Measurements from ENCODE around the gene SERPINB7. TPM values are rescaled to one million over a fixed set of nuclear protein-coding genes. Genes with fewer than 3 reads are reported as not detected.

Gene SERPINB7
- polyA plus RNA-seq, 4 donors, result 0.55 to 0.90 (median 0.65) TPM

DNA sequence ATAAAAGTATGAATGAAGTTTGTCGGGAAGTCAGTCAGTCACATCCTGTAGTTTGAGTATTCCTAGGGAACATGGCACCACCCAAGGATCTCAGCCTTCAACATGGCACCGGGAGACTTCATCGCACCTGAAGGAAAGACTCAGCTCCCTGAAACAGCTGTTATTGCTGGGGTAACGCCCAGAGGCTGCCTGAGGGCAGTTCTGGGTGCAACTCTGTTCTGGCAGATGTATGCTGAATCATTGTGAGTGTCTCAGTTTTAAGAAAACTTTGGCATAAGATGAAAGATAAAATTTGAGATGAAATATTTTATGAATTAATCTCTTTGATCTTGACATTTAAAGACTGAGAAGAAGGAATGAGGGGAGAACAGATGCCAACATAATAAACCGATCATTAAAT, 62.4 kb downstream of the SERPINB7 start:
- DNase-seq (ENCODE audit: low read depth in 4 of 4, low spot score in 3 of 4), result no peak

GRCh38 chr18:63843008-63843407, 67.8 kb downstream of the SERPINB7 start:
- DNase-seq (ENCODE audit: low read depth in 4 of 4, low spot score in 3 of 4), result no peak

- peak in 3 of 4 donors; percentile 7 to 18 (median 7) for DNase-seq (ENCODE audit: low read depth in 4 of 4, low spot score in 3 of 4)
Observed at GRCh38 chr18:63844254-63844653, 69.0 kb downstream of the SERPINB7 start.

DNA sequence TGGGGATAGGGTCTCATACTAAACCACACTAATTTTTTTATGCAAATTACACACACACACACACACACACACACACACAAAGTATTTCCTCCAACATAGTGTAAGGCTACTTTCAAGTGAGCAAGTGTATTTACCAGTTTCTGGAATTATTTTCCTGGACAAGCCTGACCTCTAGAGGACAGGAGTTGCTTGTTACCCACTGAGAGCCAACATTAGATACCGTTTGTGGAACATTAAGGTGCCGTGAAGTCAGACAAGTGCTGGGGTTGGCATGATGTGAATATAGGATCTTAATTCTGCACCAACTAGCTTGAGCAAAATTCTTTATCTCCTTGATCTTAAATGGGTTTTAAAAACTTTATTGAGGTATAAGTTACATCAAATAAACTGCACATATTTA, 72.9 kb downstream of the SERPINB7 start:
- peak in 3 of 4 donors; percentile 20 to 33 (median 33) for DNase-seq (ENCODE audit: low read depth in 4 of 4, low spot score in 3 of 4)

- no peak for DNase-seq (ENCODE audit: low read depth in 4 of 4, low spot score in 3 of 4)
Observed at GRCh38 chr18:63850020-63850419, 74.8 kb downstream of the SERPINB7 start.

DNA sequence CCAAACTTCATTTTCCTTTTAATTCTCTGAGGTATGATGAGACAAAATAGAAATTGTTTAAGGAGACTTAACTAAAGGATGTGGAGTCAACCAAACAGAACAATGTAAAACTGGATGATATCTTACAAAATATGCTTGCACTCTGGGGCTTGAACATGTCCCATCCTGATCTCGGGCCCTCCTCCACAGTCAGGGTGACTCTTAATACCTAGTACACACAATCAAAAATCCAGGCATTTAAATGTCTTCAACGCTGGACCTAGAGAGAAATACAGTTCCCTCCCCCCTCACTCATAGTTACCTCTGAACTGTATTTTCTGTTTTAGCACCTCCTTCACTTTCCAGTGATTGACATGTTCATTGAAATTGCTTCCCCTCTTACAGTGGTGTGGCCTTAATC, 75.4 kb downstream of the SERPINB7 start:
- no peak for DNase-seq (ENCODE audit: low read depth in 4 of 4, low spot score in 3 of 4)

Other genes with a start within 250 kb of the SERPINB7 start
- under 1 TPM in 1 of 4 donors, not detected in 3; 0.04 TPM for gene SERPINB12, start 233.0 kb upstream of the SERPINB7 start, polyA plus RNA-seq (ENCODE audit: insufficient read length in 4 of 4)
- gene SERPINB13, start 188.1 kb upstream of the SERPINB7 start, polyA plus RNA-seq (ENCODE audit: insufficient read length in 4 of 4), result under 1 TPM in 1 of 4 donors, not detected in 3; 0.01 TPM
- gene SERPINB4, start 131.2 kb upstream of the SERPINB7 start, polyA plus RNA-seq (ENCODE audit: insufficient read length in 4 of 4), result under 1 TPM in 1 of 4 donors, not detected in 3; 0.06 TPM
- under 1 TPM in 3 of 4 donors, not detected in 1; 0.09 to 0.22 (median 0.17) TPM for gene SERPINB3, start 113.5 kb upstream of the SERPINB7 start, polyA plus RNA-seq (ENCODE audit: insufficient read length in 4 of 4)
- gene SERPINB11, start 72.5 kb upstream of the SERPINB7 start, polyA plus RNA-seq (ENCODE audit: insufficient read length in 4 of 4), result not detected
- under 1 TPM in 3 of 4 donors, not detected in 1; 0.14 to 0.34 (median 0.19) TPM for gene SERPINB2, start 112.3 kb downstream of the SERPINB7 start, polyA plus RNA-seq (ENCODE audit: insufficient read length in 4 of 4)
- gene SERPINB10, start 132.5 kb downstream of the SERPINB7 start, polyA plus RNA-seq (ENCODE audit: insufficient read length in 4 of 4), result under 1 TPM in 3 of 4 donors, not detected in 1; 0.04 to 0.34 (median 0.08) TPM
- gene HMSD, start 173.9 kb downstream of the SERPINB7 start, polyA plus RNA-seq (ENCODE audit: insufficient read length in 4 of 4), result 1 to 10 TPM; 1.4 to 2.8 (median 1.8) TPM
- 1 to 10 TPM; 4.1 to 5.7 (median 4.4) TPM for gene SERPINB8, start 194.7 kb downstream of the SERPINB7 start, polyA plus RNA-seq (ENCODE audit: insufficient read length in 4 of 4)